Astrocyte (in vitro differentiated cells and primary cell): Measurements from ENCODE around the gene XXYLT1.

Experiments
- EZH2 ChIP-seq: IDR thresholded peaks from 2 replicates; pipeline ENCODE4 v1.6.1; 2012; ENCODE audit warnings: mild to moderate bottlenecking, low read length, inconsistent platforms; ENCODE audit not compliant: insufficient read depth
- TF ChIP-seq, protein P1 (sequence below): IDR thresholded peaks from 2 replicates; pipeline ENCODE4 v1.5.1; 2011; ENCODE audit warnings: low read depth, mild to moderate bottlenecking, inconsistent platforms, low read length, moderate library complexity; ENCODE audit not compliant: insufficient read depth

GRCh38 chr3:195265363-195265976 is 5.5 kb downstream of the XXYLT1 start:
- TF ChIP-seq, protein P1, sequence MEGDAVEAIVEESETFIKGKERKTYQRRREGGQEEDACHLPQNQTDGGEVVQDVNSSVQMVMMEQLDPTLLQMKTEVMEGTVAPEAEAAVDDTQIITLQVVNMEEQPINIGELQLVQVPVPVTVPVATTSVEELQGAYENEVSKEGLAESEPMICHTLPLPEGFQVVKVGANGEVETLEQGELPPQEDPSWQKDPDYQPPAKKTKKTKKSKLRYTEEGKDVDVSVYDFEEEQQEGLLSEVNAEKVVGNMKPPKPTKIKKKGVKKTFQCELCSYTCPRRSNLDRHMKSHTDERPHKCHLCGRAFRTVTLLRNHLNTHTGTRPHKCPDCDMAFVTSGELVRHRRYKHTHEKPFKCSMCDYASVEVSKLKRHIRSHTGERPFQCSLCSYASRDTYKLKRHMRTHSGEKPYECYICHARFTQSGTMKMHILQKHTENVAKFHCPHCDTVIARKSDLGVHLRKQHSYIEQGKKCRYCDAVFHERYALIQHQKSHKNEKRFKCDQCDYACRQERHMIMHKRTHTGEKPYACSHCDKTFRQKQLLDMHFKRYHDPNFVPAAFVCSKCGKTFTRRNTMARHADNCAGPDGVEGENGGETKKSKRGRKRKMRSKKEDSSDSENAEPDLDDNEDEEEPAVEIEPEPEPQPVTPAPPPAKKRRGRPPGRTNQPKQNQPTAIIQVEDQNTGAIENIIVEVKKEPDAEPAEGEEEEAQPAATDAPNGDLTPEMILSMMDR = no peak
- TF ChIP-seq EZH2 = no peak
